NK-92 treated with Interleukin-12 subunit alpha and Interleukin-12 subunit beta, amount 100 ng/mL, for 24 hours (cell line): ENCODE results near the gene ZNF609.
A peak's percentile ranks its signal among the peaks of the same experiment; 100 is the strongest.
"Not testable (repeated sequence)": the region's sequence is repeated elsewhere in the genome, so short reads cannot be mapped to it uniquely, and the experiment has no call there.

ENCODE experiments used
- DNase-seq: peaks from one replicate; lab custom pipeline; 2025; lab: John Stamatoyannopoulos, UW

ZNF609 gene

GRCh38 chr15:64622410-64623260 lies 162.3 kb downstream of the ZNF609 start:
- peak; percentile 67 for DNase-seq

GRCh38 chr15:64623347-64623996 lies 163.1 kb downstream of the ZNF609 start:
- peak; percentile 17 for DNase-seq

GRCh38 chr15:64624242-64624641 lies 163.9 kb downstream of the ZNF609 start:
- DNase-seq: no peak

GRCh38 chr15:64629063-64629462 lies 168.7 kb downstream of the ZNF609 start:
- DNase-seq: no peak

- no peak for DNase-seq
Measured at GRCh38 chr15:64630396-64631107, 170.2 kb downstream of the ZNF609 start.

GRCh38 chr15:64632639-64633038 lies 172.3 kb downstream of the ZNF609 start:
- not testable (repeated sequence) for DNase-seq

- DNase-seq: no peak
Measured at GRCh38 chr15:64633332-64633731, 173.0 kb downstream of the ZNF609 start.

GRCh38 chr15:64634027-64634426 lies 173.6 kb downstream of the ZNF609 start:
- DNase-seq: peak; percentile 25

- no peak for DNase-seq
Measured at GRCh38 chr15:64634576-64635498, 174.5 kb downstream of the ZNF609 start.

GRCh38 chr15:64635499-64636495 lies 175.4 kb downstream of the ZNF609 start:
- no peak for DNase-seq

- DNase-seq: no peak
Measured at GRCh38 chr15:64636556-64636955, 176.2 kb downstream of the ZNF609 start.

- DNase-seq: no peak
Measured at GRCh38 chr15:64637412-64637811, 177.0 kb downstream of the ZNF609 start.

GRCh38 chr15:64639744-64640143 lies 179.4 kb downstream of the ZNF609 start:
- not testable (repeated sequence) for DNase-seq

- DNase-seq: no peak
Measured at GRCh38 chr15:64640146-64640871, 179.9 kb downstream of the ZNF609 start.

- DNase-seq: no peak
Measured at GRCh38 chr15:64642875-64643274, 182.5 kb downstream of the ZNF609 start.

GRCh38 chr15:64643685-64644084 lies 183.3 kb downstream of the ZNF609 start:
- DNase-seq: no peak

- DNase-seq: not testable (repeated sequence)
Measured at GRCh38 chr15:64644811-64645210, 184.4 kb downstream of the ZNF609 start.

- no peak for DNase-seq
Measured at GRCh38 chr15:64645995-64646394, 185.6 kb downstream of the ZNF609 start.

- DNase-seq: no peak
Measured at GRCh38 chr15:64647367-64647766, 187.0 kb downstream of the ZNF609 start.

- DNase-seq: no peak
Measured at GRCh38 chr15:64650552-64650951, 190.2 kb downstream of the ZNF609 start.
